MM.1S (cell line): ENCODE results near the gene BTBD6.

Source experiments
- DNase-seq: peaks from one replicate; pipeline ENCODE4 v3.0.0-alpha.2; 2015
- H2AFZ ChIP-seq: fragments of 300-600 bp; sonication (generic); 2 replicates; pipeline ENCODE4 v1.6.0; 2016; ENCODE audit warnings: antibody characterized with exemption, low read length
- H3F3A ChIP-seq: fragments of 300-600 bp; sonication (generic); 2 replicates; pipeline ENCODE4 v1.6.1; 2016; ENCODE audit warnings: mild to moderate bottlenecking, antibody characterized with exemption, low read length, moderate library complexity, mixed read lengths; ENCODE audit not compliant: insufficient read depth
- H3K27ac ChIP-seq: fragments of 300-600 bp; sonication (generic); 2 replicates; pipeline ENCODE4 v1.5.1; 2016; ENCODE audit warnings: mild to moderate bottlenecking, low read length
- H3K27me3 ChIP-seq: fragments of 300-600 bp; sonication (generic); replicated peaks from 2 replicates; pipeline ENCODE4 v1.6.0; 2016; ENCODE audit warnings: low read length; ENCODE audit not compliant: insufficient read depth
- H3K36me3 ChIP-seq: fragments of 300-600 bp; sonication (generic); replicated peaks from 2 replicates; pipeline ENCODE4 v1.6.1; 2016; ENCODE audit warnings: mild to moderate bottlenecking, low read length, mixed read lengths; ENCODE audit not compliant: insufficient read depth
- H3K4me1 ChIP-seq: fragments of 300-600 bp; sonication (generic); 2 replicates; pipeline ENCODE4 v1.6.1; 2016; ENCODE audit warnings: low read length, mixed read lengths
- H3K4me2 ChIP-seq: fragments of 300-600 bp; sonication (generic); 2 replicates; pipeline ENCODE4 v1.6.0; 2016; ENCODE audit warnings: low read depth, low read length
- H3K4me3 ChIP-seq: fragments of 300-600 bp; sonication (generic); 2 replicates; pipeline ENCODE4 v1.5.1; 2016; ENCODE audit warnings: low read length, mixed read lengths
- H3K79me2 ChIP-seq: fragments of 300-600 bp; sonication (generic); 2 replicates; pipeline ENCODE4 v1.6.1; 2016; ENCODE audit warnings: mixed run types, low read length, mixed read lengths
- H3K9ac ChIP-seq: fragments of 300-600 bp; sonication (generic); 2 replicates; pipeline ENCODE4 v1.6.1; 2016; ENCODE audit warnings: low read length, mixed read lengths
- H3K9me2 ChIP-seq: fragments of 300-600 bp; sonication (generic); replicated peaks from 2 replicates; pipeline ENCODE4 v1.6.1; 2016; ENCODE audit warnings: mild to moderate bottlenecking, low read length, mixed read lengths; ENCODE audit not compliant: insufficient read depth
- H3K9me3 ChIP-seq: fragments of 300-600 bp; sonication (generic); replicated peaks from 2 replicates; pipeline ENCODE4 v1.6.1; 2016; ENCODE audit warnings: mild to moderate bottlenecking, low read length, mixed read lengths; ENCODE audit not compliant: insufficient read depth
- H4K20me1 ChIP-seq: fragments of 300-600 bp; sonication (generic); 2 replicates; pipeline ENCODE4 v1.6.1; 2016; ENCODE audit warnings: mild to moderate bottlenecking, low read length, moderate library complexity, mixed read lengths; ENCODE audit not compliant: insufficient read depth
- CTCF ChIP-seq: fragments of 300-600 bp; sonication (generic); IDR thresholded peaks from 2 replicates; pipeline ENCODE4 v1.5.1; 2016; ENCODE audit warnings: antibody characterized with exemption, low read length, mixed read lengths
- EZH2 ChIP-seq: fragments of 300-600 bp; sonication (generic); optimal IDR thresholded peaks from 2 replicates; pipeline ENCODE3; 2017; ENCODE audit warnings: low read depth, mild to moderate bottlenecking, antibody characterized with exemption, low read length, mixed read lengths
- EZH2phosphoT487 ChIP-seq: fragments of 300-600 bp; sonication (generic); IDR thresholded peaks from 2 replicates; pipeline ENCODE4 v1.6.1; 2018; ENCODE audit warnings: antibody characterized with exemption, low read length

BTBD6 gene

GRCh38 chr14:105250008-105250366, 1.7 kb downstream of the BTBD6 start:
- no peaks in the 10 kb centered on the region for H3K27me3 ChIP-seq
- no peak overlapping the region for H3K9ac ChIP-seq
- H3K4me3 ChIP-seq: no peak overlapping the region
- no peaks in the 10 kb centered on the region for H3F3A ChIP-seq
- no peak for DNase-seq
- H3K79me2 ChIP-seq: no peaks in the 10 kb centered on the region
- TF ChIP-seq CTCF (no peak), EZH2phosphoT487 (no peak), EZH2 (no peak)
- H3K4me1 ChIP-seq: peaks cover 2% of the 10 kb centered on the region; the same call in 1 of the 2 replicates
- no peak overlapping the region for H3K4me2 ChIP-seq
- H4K20me1 ChIP-seq: no peaks in the 10 kb centered on the region
- H3K9me3 ChIP-seq: no peaks in the 10 kb centered on the region
- H3K9me2 ChIP-seq: no peaks in the 10 kb centered on the region
- no peak overlapping the region for H2AFZ ChIP-seq
- no peak overlapping the region for H3K27ac ChIP-seq
- H3K36me3 ChIP-seq: no peaks in the 10 kb centered on the region

- Histone ChIP-seq H4K20me1 (no peaks in the 10 kb centered on the region), H3K4me2 (no peak overlapping the region), H3K9me2 (no peaks in the 10 kb centered on the region), H2AFZ (no peak overlapping the region), H3F3A (no peaks in the 10 kb centered on the region), H3K4me1 (peaks cover 9% of the 10 kb centered on the region), H3K9me3 (no peaks in the 10 kb centered on the region), H3K27me3 (no peaks in the 10 kb centered on the region), H3K36me3 (no peaks in the 10 kb centered on the region), H3K79me2 (no peaks in the 10 kb centered on the region), H3K27ac (no peak overlapping the region), H3K9ac (no peak overlapping the region), H3K4me3 (no peak overlapping the region)
- no peak for DNase-seq
- no peak for TF ChIP-seq EZH2
- TF ChIP-seq EZH2phosphoT487: no peak
- no peak for TF ChIP-seq CTCF
These were observed 2.7 kb downstream of the BTBD6 start for GRCh38 chr14:105250986-105251385.

- Histone ChIP-seq H3K9me3 (no peaks in the 10 kb centered on the region), H3K4me3 (no peak overlapping the region), H2AFZ (no peak overlapping the region), H4K20me1 (no peaks in the 10 kb centered on the region), H3K36me3 (no peaks in the 10 kb centered on the region), H3K4me1 (peaks cover 9% of the 10 kb centered on the region), H3K79me2 (no peaks in the 10 kb centered on the region), H3F3A (no peaks in the 10 kb centered on the region), H3K27me3 (no peaks in the 10 kb centered on the region), H3K4me2 (no peak overlapping the region), H3K27ac (no peak overlapping the region), H3K9ac (no peak overlapping the region), H3K9me2 (no peaks in the 10 kb centered on the region)
- TF ChIP-seq EZH2 (no peak), EZH2phosphoT487 (no peak), CTCF (no peak)
- DNase-seq: no peak
These were observed 3.6 kb downstream of the BTBD6 start for GRCh38 chr14:105251920-105252319.
